ENCODE measurements around the gene GALNT16. TPM values are rescaled to one million over a fixed set of nuclear protein-coding genes. Genes with fewer than 3 reads are reported as not detected.
A peak's percentile ranks its signal among the peaks of the same experiment; 100 is the strongest.
"Not testable (repeated sequence)": the region's sequence is repeated elsewhere in the genome, so short reads cannot be mapped to it uniquely, and the experiment has no call there.

Gene GALNT16
- total RNA-seq = 10 to 100 TPM in 2 of 4 donors, 1 to 10 TPM in 2; 5.8 to 18.4 (median 10.5) TPM

- Histone ChIP-seq H3K9me3 (no peaks in the 10 kb centered on the region), H3K27ac (replicated peaks in 1 of 4) (peak within 1 kb of the TSS; percentile 30 to 63 (median 58)), H3K36me3 (no peaks in the 10 kb centered on the region), H3K4me3 (peak within 1 kb of the TSS; percentile 61 to 75 (median 67)), H3K27me3 (peaks cover 0 to 51% (median 0%) of the 10 kb centered on the region in 4 donors), H3K4me1 (peaks cover 39 to 42% (median 41%) of the 10 kb centered on the region in 4 donors)
- intact Hi-C loops (cut with DNase I) = no loop called here
- DNase-seq (ENCODE audit: extremely low spot score) = no peak
- WGBS = 7% methylated on average over 3 of the region's 74 CpGs
- TF ChIP-seq CTCF (IDR thresholded peaks at IDR 0.05) = peak in 2 of 3 experiments; percentile 24 to 37
- no peak for TF ChIP-seq POLR2A (IDR thresholded peaks at IDR 0.05; ENCODE audit: low read depth)
These were observed at the start of gene GALNT16 for GRCh38 chr14:69259527-69260189. Gene GALNT16 (plus strand): TSS chr14:69260158. CDS start chr14:69260291, 133 bp downstream.

GRCh38 chr14:69214393-69214792, 45.6 kb upstream of the GALNT16 start:
- no peak for DNase-seq (ENCODE audit: extremely low spot score)
- H3K9me3 ChIP-seq = no peaks in the 10 kb centered on the region
- peaks cover 0 to 19% (median 17%) of the 10 kb centered on the region in 4 donors for H3K4me1 ChIP-seq
- H3K36me3 ChIP-seq = peaks cover 0 to 42% (median 20%) of the 10 kb centered on the region in 4 donors
- 26% methylated on average over 2 of the region's 2 CpGs for WGBS
- TF ChIP-seq POLR2AphosphoS5 (IDR thresholded peaks at IDR 0.05) (peak in 1 of 2 donors; percentile 16), POLR2A (IDR thresholded peaks at IDR 0.05; ENCODE audit: low read depth) (no peak)
- no peaks in the 10 kb centered on the region for H3K27me3 ChIP-seq
- no peak overlapping the region for H3K4me3 ChIP-seq
- intact Hi-C loops (cut with DNase I) = no loop called here
- H3K27ac ChIP-seq (replicated peaks in 1 of 4) = peak overlapping the region; percentile 3 to 73 (median 42)

- DNase-seq (ENCODE audit: extremely low spot score); intact Hi-C loops (cut with DNase I); H3K27me3 ChIP-seq; H3K9me3 ChIP-seq; H3K4me3 ChIP-seq; H3K27ac ChIP-seq (replicated peaks in 1 of 4): not testable (repeated sequence)
- WGBS = 93% methylated on average over 3 of the region's 3 CpGs
- Histone ChIP-seq H3K36me3 (peaks cover 0 to 17% (median 3%) of the 10 kb centered on the region in 4 donors), H3K4me1 (peaks cover 0 to 19% (median 17%) of the 10 kb centered on the region in 4 donors)
These were observed 42.3 kb upstream of the GALNT16 start for GRCh38 chr14:69217663-69218062.

GRCh38 chr14:69224946-69225345, 35.0 kb upstream of the GALNT16 start:
- Histone ChIP-seq H3K9me3 (no peaks in the 10 kb centered on the region), H3K4me1 (peaks cover 10 to 12% (median 12%) of the 10 kb centered on the region in 4 donors), H3K27ac (replicated peaks in 1 of 4) (no peak overlapping the region), H3K4me3 (no peak overlapping the region), H3K36me3 (peaks cover 5 to 32% (median 15%) of the 10 kb centered on the region in 4 donors), H3K27me3 (no peaks in the 10 kb centered on the region)
- DNase-seq (ENCODE audit: extremely low spot score) = no peak
- TF ChIP-seq POLR2AphosphoS5 (IDR thresholded peaks at IDR 0.05) = no peak
- TF ChIP-seq CTCF (IDR thresholded peaks at IDR 0.05) = no peak
- TF ChIP-seq POLR2A (IDR thresholded peaks at IDR 0.05; ENCODE audit: low read depth) = no peak
- TF ChIP-seq EP300 (IDR thresholded peaks at IDR 0.05) = no peak
- whole genome bisulfite sequencing = 81% methylated on average over 4 of the region's 4 CpGs
- intact Hi-C loops (cut with DNase I) = no loop called here

- peaks cover 10 to 12% (median 12%) of the 10 kb centered on the region in 4 donors for H3K4me1 ChIP-seq
- whole genome bisulfite sequencing = 53% methylated on average over 9 of the region's 9 CpGs
- H3K9me3 ChIP-seq = no peaks in the 10 kb centered on the region
- TF ChIP-seq POLR2AphosphoS5 (IDR thresholded peaks at IDR 0.05) = no peak
- TF ChIP-seq POLR2A (IDR thresholded peaks at IDR 0.05; ENCODE audit: low read depth) = no peak
- no peak for TF ChIP-seq EP300 (IDR thresholded peaks at IDR 0.05)
- no peak for TF ChIP-seq CTCF (IDR thresholded peaks at IDR 0.05)
- intact Hi-C loops (cut with DNase I) = no loop called here
- DNase-seq (ENCODE audit: extremely low spot score) = no peak
- peak overlapping the region in 3 of 4 donors; percentile 28 to 58 (median 42) for H3K27ac ChIP-seq (replicated peaks in 1 of 4)
- peaks cover 15 to 39% (median 26%) of the 10 kb centered on the region in 4 donors for H3K36me3 ChIP-seq
- no peak overlapping the region for H3K4me3 ChIP-seq
- no peaks in the 10 kb centered on the region for H3K27me3 ChIP-seq
These were observed 33.8 kb upstream of the GALNT16 start for GRCh38 chr14:69226178-69226577.

Data from esophagus muscularis mucosa (tissue), 4 donors.